Tibial nerve (tissue), 4 donors: ENCODE results near the gene SHISA4.

Source experiments
- CTCF ChIP-seq, 5 experiments: fragments of 200-600 bp in 3 of 5; fragments of 450-650 bp in 2 of 5; sonication (generic) in 3 of 5; IDR thresholded peaks; one replicate each; pipeline ENCODE4 v1.5.1; 2016 to 2019; ENCODE audit warnings: antibody characterized with exemption in 5 of 5, mild to moderate bottlenecking in 3 of 5, moderate library complexity in 2 of 5
- EP300 ChIP-seq, 2 donors: sonication (generic); formaldehyde crosslinking; IDR thresholded peaks; one replicate each; pipeline ENCODE4 v1.6.1; 2017; ENCODE audit warnings: antibody characterized with exemption in 2 of 2, mild to moderate bottlenecking in 1 of 2
- POLR2A ChIP-seq, 2 donors: fragments of 450-650 bp; IDR thresholded peaks; one replicate each; pipeline ENCODE4 v1.6.1; 2017; ENCODE audit warnings: antibody characterized with exemption in 2 of 2, mild to moderate bottlenecking in 2 of 2, moderate library complexity in 2 of 2

DNA sequence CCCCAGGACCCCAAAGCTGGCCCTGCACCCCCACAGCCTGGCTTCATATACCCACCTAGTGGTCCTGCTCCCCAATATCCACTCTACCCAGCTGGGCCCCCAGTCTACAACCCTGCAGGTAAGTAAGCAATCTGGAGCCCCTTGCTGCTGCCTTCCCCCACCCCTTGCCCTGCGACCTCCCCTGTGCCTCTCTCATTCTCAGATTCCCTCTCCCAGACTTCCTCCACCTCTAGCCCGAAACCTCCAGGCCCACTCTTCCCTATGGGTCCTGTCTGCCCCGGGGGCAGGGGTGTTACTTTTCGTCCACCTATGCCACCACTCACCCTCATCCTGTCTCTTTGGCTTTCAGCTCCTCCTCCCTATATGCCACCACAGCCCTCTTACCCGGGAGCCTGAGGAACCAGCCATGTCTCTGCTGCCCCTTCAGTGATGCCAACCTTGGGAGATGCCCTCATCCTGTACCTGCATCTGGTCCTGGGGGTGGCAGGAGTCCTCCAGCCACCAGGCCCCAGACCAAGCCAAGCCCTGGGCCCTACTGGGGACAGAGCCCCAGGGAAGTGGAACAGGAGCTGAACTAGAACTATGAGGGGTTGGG is 2.9 kb downstream of the SHISA4 start:
- TF ChIP-seq CTCF (IDR thresholded peaks at IDR 0.05): no peak
- no peak for TF ChIP-seq EP300 (IDR thresholded peaks at IDR 0.05)
- no peak for TF ChIP-seq POLR2A (IDR thresholded peaks at IDR 0.05)
